Lung (tissue), 12 donors: ENCODE data around the gene TNNT3. TPM values are rescaled to one million over a fixed set of nuclear protein-coding genes. Genes with fewer than 3 reads are reported as not detected.
A peak's percentile ranks its signal among the peaks of the same experiment; 100 is the strongest.

Experiments
- ATAC-seq: fragments of 200-7000 bp; cut with Tn5 transposase; one replicate; pipeline ENCODE4 v1.9.1; 2020; ENCODE audit warnings: moderate number of reproducible peaks; ENCODE audit not compliant: insufficient read depth, low FRiP score
- DNase-seq, 3 donors: peaks; one replicate each; pipeline ENCODE4 v3.0.0-alpha.2; 2013 to 2017
- H3K27ac ChIP-seq, 2 donors: one replicate each; pipeline ENCODE4 v1.5.1; 2013; ENCODE audit warnings: mild to moderate bottlenecking in 2 of 2, moderate library complexity in 2 of 2, control low read depth in 1 of 2, inconsistent platforms in 1 of 2, low read depth in 1 of 2, low read length in 1 of 2
- H3K27me3 ChIP-seq, 3 donors: one replicate each; pipeline ENCODE4 v1.5.1; 2013; ENCODE audit warnings: low read length in 2 of 3; ENCODE audit not compliant: control insufficient read depth in 3 of 3, insufficient read depth in 3 of 3
- H3K36me3 ChIP-seq, 4 donors: one replicate each; pipeline ENCODE4 v1.5.1; 2013; ENCODE audit warnings: low read length in 4 of 4, mild to moderate bottlenecking in 1 of 4, moderate library complexity in 1 of 4; ENCODE audit not compliant: control insufficient read depth in 4 of 4, insufficient read depth in 4 of 4
- H3K4me1 ChIP-seq, 5 donors: one replicate each; pipeline ENCODE4 v1.5.1; 2013; ENCODE audit warnings: low read length in 5 of 5, mild to moderate bottlenecking in 2 of 5, moderate library complexity in 1 of 5; ENCODE audit not compliant: control insufficient read depth in 5 of 5, insufficient read depth in 5 of 5
- H3K4me3 ChIP-seq: one replicate; pipeline ENCODE4 v1.5.1; 2013; ENCODE audit warnings: mild to moderate bottlenecking, control low read depth, moderate library complexity
- H3K9ac ChIP-seq, 2 donors: one replicate each; pipeline ENCODE4 v1.5.1; 2013; ENCODE audit warnings: low read length in 2 of 2, control low read depth in 1 of 2; ENCODE audit not compliant: insufficient read depth in 1 of 2
- H3K9me3 ChIP-seq, 4 donors: one replicate each; pipeline ENCODE4 v1.5.1; 2013; ENCODE audit warnings: low read length in 3 of 4, mild to moderate bottlenecking in 1 of 4, moderate library complexity in 1 of 4; ENCODE audit not compliant: control insufficient read depth in 4 of 4, insufficient read depth in 3 of 4
- CTCF ChIP-seq: IDR thresholded peaks from 2 replicates; pipeline ENCODE4 v1.5.1; 2012; ENCODE audit warnings: mild to moderate bottlenecking; ENCODE audit errors: control extremely low read depth, extremely low read depth
- WGBS, 2 donors: extraction: QIAGEN DNeasy Blood & Tissue Kit; methylation state at CpG; one replicate each; pipeline ENCODE4 v1.1.7; 2013; 5-methylcytosine and 5-hydroxymethylcytosine counted together
- polyA plus RNA-seq, 2 donors: library from polyadenylated mRNA; stranded (reverse); fragments of 200-250 nt; gene quantifications; one replicate each; pipeline ENCODE4 v1.2.1, GENCODE V29; 2013
- total RNA-seq, 2 donors: library from RNA; depleted of rRNA in 1 of 2; stranded (reverse); fragments of >200 nt in 1 of 2; gene quantifications; one replicate each; pipeline ENCODE4 v1.2.1, GENCODE V29; 2014 to 2021
- donor health status: control.
- donor health status: control.
- donor health status: Bipolar disorder and iron deficiency.
- donor health status: healthy.
- donor health status: DM: yes; HTN: yes; CAD: no.

TNNT3 gene
- total and polyA plus RNA-seq, 4 donors, result 1.6 to 8.0 (median 5.1) TPM

DNA sequence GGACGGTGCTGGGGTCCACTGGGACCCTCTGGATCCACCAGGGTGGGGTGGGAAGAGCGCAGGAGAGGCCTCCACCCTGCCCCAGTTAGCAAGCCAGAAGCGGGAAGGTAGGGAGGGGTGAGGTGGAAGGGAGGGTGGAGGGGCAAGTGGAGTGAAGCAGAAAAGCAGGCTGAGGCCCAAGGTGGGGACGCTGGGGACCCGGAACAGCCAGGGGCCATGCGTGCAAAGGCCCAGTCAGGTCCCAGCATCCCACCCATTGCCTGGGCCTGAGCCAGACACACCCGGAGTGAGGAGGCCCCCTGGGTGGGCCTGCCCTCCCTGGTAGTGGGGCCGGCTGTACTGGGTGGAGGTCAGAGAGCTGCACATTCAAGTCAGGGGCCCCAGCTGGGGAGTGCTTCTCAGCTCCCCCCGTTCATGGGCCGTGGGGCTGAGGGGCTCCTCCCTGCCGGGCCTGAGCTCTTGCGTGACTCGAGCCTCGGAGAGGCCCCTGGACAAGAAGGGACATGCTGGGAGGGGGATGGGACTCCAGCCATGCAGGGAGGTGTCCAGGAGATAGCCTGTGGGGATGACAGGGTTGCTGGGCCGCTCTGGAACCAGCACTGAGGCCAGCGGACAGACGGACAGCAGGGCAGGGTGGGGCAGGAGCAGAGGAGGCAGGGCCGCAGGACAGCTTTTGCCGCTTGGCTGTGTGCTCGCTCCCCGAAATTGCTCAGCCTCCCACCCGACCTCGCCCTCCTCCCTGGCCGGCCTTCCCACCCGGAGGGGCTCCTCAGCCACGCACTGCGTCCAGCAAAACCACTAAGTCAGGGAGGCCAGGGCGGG is 7.7 kb downstream of the TNNT3 start:
- peak; percentile 37 to 62 (median 53) for DNase-seq

GRCh38 chr11:1927848-1928469 is 8.5 kb downstream of the TNNT3 start:
- ATAC-seq (no peak), DNase-seq (no peak)
- peak overlapping the region in 1 of 2 donors; percentile 30 for H3K27ac ChIP-seq
- no peak overlapping the region for H3K9ac ChIP-seq
- peaks cover 0 to 32% (median 5%) of the 10 kb centered on the region in 5 donors for H3K4me1 ChIP-seq
- H3K36me3 ChIP-seq, result no peaks in the 10 kb centered on the region
- H3K9me3 ChIP-seq, result no peaks in the 10 kb centered on the region
- 84 to 88% methylated on average over 20 of the region's 20 CpGs for WGBS, 2 donors
- TF ChIP-seq CTCF, result no peak
- H3K27me3 ChIP-seq, result no peaks in the 10 kb centered on the region
- no peak overlapping the region for H3K4me3 ChIP-seq

More for the DNA sequence above, 7.7 kb downstream of the TNNT3 start:
- WGBS, 2 donors, result 76 to 80% methylated on average over 24 to 28 of the region's 28 CpGs
- Histone ChIP-seq H3K9ac (no peak overlapping the region), H3K36me3 (no peaks in the 10 kb centered on the region), H3K27me3 (no peaks in the 10 kb centered on the region), H3K27ac (peak overlapping the region in 1 of 2 donors; percentile 30), H3K4me3 (no peak overlapping the region), H3K4me1 (peaks cover 0 to 37% (median 5%) of the 10 kb centered on the region in 5 donors), H3K9me3 (no peaks in the 10 kb centered on the region)
- no peak for TF ChIP-seq CTCF
- no peak for ATAC-seq

DNA sequence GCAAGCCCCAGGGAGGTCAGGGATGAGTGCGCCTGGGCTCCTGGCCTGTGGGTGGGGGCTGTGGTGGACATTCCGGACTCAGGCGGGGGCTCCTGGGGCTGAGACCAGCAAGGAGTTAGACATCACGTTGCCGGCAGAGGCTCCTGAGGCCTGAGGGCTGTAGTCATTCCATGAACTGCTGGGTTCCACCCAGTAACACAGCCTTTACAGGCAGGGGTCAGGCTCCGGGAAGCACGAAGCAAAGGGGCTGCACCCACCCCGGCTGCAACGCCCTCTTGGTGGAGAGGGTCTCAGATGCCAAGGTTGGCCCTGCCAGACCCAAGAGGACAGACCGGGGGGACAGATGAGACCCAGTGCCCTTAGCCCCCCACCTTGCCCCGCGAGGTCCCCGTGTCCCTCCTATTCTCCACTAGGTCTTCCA is 9.0 kb downstream of the TNNT3 start:
- ATAC-seq, result no peak
- Histone ChIP-seq H3K27me3 (no peaks in the 10 kb centered on the region), H3K27ac (peak overlapping the region in 1 of 2 donors; percentile 30), H3K9me3 (peaks cover 0 to 2% (median 0%) of the 10 kb centered on the region in 4 donors), H3K36me3 (no peaks in the 10 kb centered on the region), H3K9ac (no peak overlapping the region), H3K4me1 (peaks cover 0 to 32% (median 5%) of the 10 kb centered on the region in 5 donors), H3K4me3 (no peak overlapping the region)
- no peak for DNase-seq
- WGBS, 2 donors, result 90 to 95% methylated on average over 13 of the region's 13 CpGs
- no peak for TF ChIP-seq CTCF
